ENCODE results near the gene ID1. TPM values are rescaled to one million over a fixed set of nuclear protein-coding genes. Genes with fewer than 3 reads are reported as not detected.

The ID1 gene
- total and polyA plus RNA-seq, 2 of the 13 experiments (the other 11 are each of a cell fraction or from before 2014, with no cell fraction given): 320 to 419 TPM

GRCh38 chr20:31570735-31571617, 34.1 kb upstream of the ID1 start (continued):
- no peak for TF ChIP-seq RAD51 (IDR thresholded peaks at IDR 0.05; ENCODE audit: borderline replicate concordance)
- no peak for TF ChIP-seq ZNF501 (CRISPR knock-in tag; IDR thresholded peaks at IDR 0.05)
- 0 out of 2 replicates have a peak, but pooled peaks have one; percentile 12 for TF ChIP-seq FOXP4 (CRISPR knock-in tag; IDR thresholded peaks at IDR 0.05)
- TF ChIP-seq ZNF772 (CRISPR knock-in tag; IDR thresholded peaks at IDR 0.05): peak; percentile 44; the same call in 1 of the 2 replicates
- TF ChIP-seq ZSCAN21 (CRISPR knock-in tag; IDR thresholded peaks at IDR 0.05; ENCODE audit: borderline replicate concordance): 0 out of 2 replicates have a peak, but pooled peaks have one; percentile 42
- TF ChIP-seq FUBP1 (CRISPR knock-in tag; IDR thresholded peaks at IDR 0.05; ENCODE audit: borderline replicate concordance): 0 out of 2 replicates have a peak, but pooled peaks have one; percentile 26
- TF ChIP-seq ZNF784 (CRISPR knock-in tag; IDR thresholded peaks at IDR 0.05; ENCODE audit: borderline replicate concordance): no peak
- 0 out of 2 replicates have a peak, but pooled peaks have one; percentile 22 for TF ChIP-seq POGK (CRISPR knock-in tag; conservative IDR thresholded peaks at IDR 0.05)
- TF ChIP-seq ZFP1 (CRISPR knock-in tag; IDR thresholded peaks at IDR 0.05): no peak
- peak; percentile 95 for TF ChIP-seq ZBTB33 (CRISPR knock-in tag; IDR thresholded peaks at IDR 0.05)
- peak; percentile 91 for TF ChIP-seq RBM22 (optimal IDR thresholded peaks at IDR 0.05; ENCODE audit: low read length)
- TF ChIP-seq FOXA3 (CRISPR knock-in tag; IDR thresholded peaks at IDR 0.05): 0 out of 2 replicates have a peak, but pooled peaks have one; percentile 5
- peak; percentile 78 for TF ChIP-seq RBFOX2 (IDR thresholded peaks at IDR 0.05; ENCODE audit: low read depth, low read length)
- TF ChIP-seq DZIP1 (CRISPR knock-in tag; IDR thresholded peaks at IDR 0.05): 0 out of 2 replicates have a peak, but pooled peaks have one; percentile 62
- peak; percentile 11; the same call in 1 of the 2 replicates for TF ChIP-seq HIVEP1 (CRISPR knock-in tag; IDR thresholded peaks at IDR 0.05)
- no peak for TF ChIP-seq SETDB1 (CRISPR knock-in tag; IDR thresholded peaks at IDR 0.05; ENCODE audit: borderline replicate concordance)

All from HepG2 (cell line).